ENCODE data around the gene ADGRA3. TPM values are rescaled to one million over a fixed set of nuclear protein-coding genes. Genes with fewer than 3 reads are reported as not detected.

ADGRA3 gene
- polyA plus RNA-seq, 3 donors: 0.07 TPM; not detected in 2

GRCh38 chr4:22504922-22505321 is 10.9 kb downstream of the ADGRA3 start:
- no peaks in the 10 kb centered on the region for H3K36me3 ChIP-seq (replicated peaks in 1 of 2; ENCODE audit: control insufficient read depth in 1 of 2, insufficient read depth in 2 of 2, low read length in 2 of 2)
- peaks cover 0 to 2% (median 0%) of the 10 kb centered on the region in 3 donors for H3K27me3 Mint-ChIP-seq (ENCODE audit: low read depth in 3 of 3)

GRCh38 chr4:22504447-22504846 is 11.4 kb downstream of the ADGRA3 start:
- Histone ChIP-seq H3K79me2 (ENCODE audit: insufficient read depth, low read length) (no peaks in the 10 kb centered on the region), H2AFZ (ENCODE audit: insufficient read depth, low read depth, low read length, poor library complexity, severe bottlenecking) (no peak overlapping the region), H3K9ac (ENCODE audit: insufficient read depth, low read length, poor library complexity, severe bottlenecking) (no peak overlapping the region), H3K4me3 (replicated peaks in 1 of 3; ENCODE audit: low read depth in 2 of 3, low read length in 3 of 3) (no peak overlapping the region), H3K4me2 (replicated peaks; ENCODE audit: extremely low read depth, low read length, poor library complexity, severe bottlenecking) (no peak overlapping the region), H3K27me3 (ENCODE audit: control insufficient read depth in 2 of 2, insufficient read depth in 2 of 2, low read length in 2 of 2) (no peaks in the 10 kb centered on the region), H3K4me1 (ENCODE audit: control insufficient read depth in 1 of 2, insufficient read depth in 2 of 2, low read length in 2 of 2) (no peaks in the 10 kb centered on the region), H4K20me1 (ENCODE audit: insufficient read depth, low read length) (no peaks in the 10 kb centered on the region), H3K36me3 (replicated peaks in 1 of 2; ENCODE audit: control insufficient read depth in 1 of 2, insufficient read depth in 2 of 2, low read length in 2 of 2) (no peaks in the 10 kb centered on the region), H3K9me3 (replicated peaks in 1 of 2; ENCODE audit: control insufficient read depth in 1 of 2, insufficient read depth in 1 of 2, low read length in 2 of 2) (no peaks in the 10 kb centered on the region), H3K27ac (ENCODE audit: low read depth in 1 of 2, low read length in 2 of 2) (no peak overlapping the region)
- H3K27me3 Mint-ChIP-seq (ENCODE audit: low read depth in 3 of 3): peaks cover 0 to 2% (median 0%) of the 10 kb centered on the region in 3 donors
- no peaks in the 10 kb centered on the region for H3K4me1 Mint-ChIP-seq
- intact Hi-C loops (cut with micrococcal nuclease): no loop called here
- TF ChIP-seq CTCF (IDR thresholded peaks at IDR 0.05): no peak
- no peak for DNase-seq
- 89% methylated on average over 4 of the region's 5 CpGs for WGBS (ENCODE audit: insufficient coverage)
- H3K9me3 Mint-ChIP-seq: no peaks in the 10 kb centered on the region
- H3K27ac Mint-ChIP-seq: peak overlapping the region in 1 of 7 donors; percentile 33
- no peak overlapping the region for H3K4me3 Mint-ChIP-seq
- H3K36me3 Mint-ChIP-seq: no peaks in the 10 kb centered on the region

More at GRCh38 chr4:22504922-22505321, 10.9 kb downstream of the ADGRA3 start:
- H2AFZ ChIP-seq (ENCODE audit: insufficient read depth, low read depth, low read length, poor library complexity, severe bottlenecking): no peak overlapping the region
- no peak overlapping the region for H3K9ac ChIP-seq (ENCODE audit: insufficient read depth, low read length, poor library complexity, severe bottlenecking)
- Mint-ChIP-seq H3K9me3 (no peaks in the 10 kb centered on the region), H3K36me3 (no peaks in the 10 kb centered on the region), H3K4me3 (no peak overlapping the region), H3K27ac (no peak overlapping the region), H3K4me1 (no peaks in the 10 kb centered on the region)
- intact Hi-C loops (cut with micrococcal nuclease): no loop called here
- no peak overlapping the region for H3K4me2 ChIP-seq (replicated peaks; ENCODE audit: extremely low read depth, low read length, poor library complexity, severe bottlenecking)
- no peak overlapping the region for H3K4me3 ChIP-seq (replicated peaks in 1 of 3; ENCODE audit: low read depth in 2 of 3, low read length in 3 of 3)
- H3K9me3 ChIP-seq (replicated peaks in 1 of 2; ENCODE audit: control insufficient read depth in 1 of 2, insufficient read depth in 1 of 2, low read length in 2 of 2): no peaks in the 10 kb centered on the region
- no peak for DNase-seq
- H3K4me1 ChIP-seq (ENCODE audit: control insufficient read depth in 1 of 2, insufficient read depth in 2 of 2, low read length in 2 of 2): no peaks in the 10 kb centered on the region
- no peaks in the 10 kb centered on the region for H3K27me3 ChIP-seq (ENCODE audit: control insufficient read depth in 2 of 2, insufficient read depth in 2 of 2, low read length in 2 of 2)
- no peak overlapping the region for H3K27ac ChIP-seq (ENCODE audit: low read depth in 1 of 2, low read length in 2 of 2)
- H3K79me2 ChIP-seq (ENCODE audit: insufficient read depth, low read length): no peaks in the 10 kb centered on the region
- no peak for TF ChIP-seq CTCF (IDR thresholded peaks at IDR 0.05)
- 93% methylated on average over 2 of the region's 4 CpGs for WGBS (ENCODE audit: insufficient coverage)
- no peaks in the 10 kb centered on the region for H4K20me1 ChIP-seq (ENCODE audit: insufficient read depth, low read length)
